A549 (cell line): ENCODE data around the gene RPH3AL.

Experiments used
- HDAC2 ChIP-seq: fragments of 200-600 bp; sonication (generic); IDR thresholded peaks from 2 replicates; pipeline ENCODE4 v1.6.1; 2016
- TP53 ChIP-seq: fragments of 250-450 bp; sonication (Bioruptor Pico); IDR thresholded peaks from 2 replicates; pipeline ENCODE4 v1.5.0; 2021; ENCODE audit warnings: mild to moderate bottlenecking, moderate library complexity

- TF ChIP-seq HDAC2: no peak
- TF ChIP-seq TP53: no peak
Measured at GRCh38 chr17:199191-199604, 153.4 kb downstream of the RPH3AL start.
